Kidney epithelial cell (primary cell): ENCODE results near the gene ASTE1. TPM values are rescaled to one million over a fixed set of nuclear protein-coding genes. Genes with fewer than 3 reads are reported as not detected.

Experiments
- DNase-seq: peaks from one replicate; pipeline ENCODE4 v3.0.0-alpha.2; 2010; ENCODE audit warnings: low read depth
- H3K27me3 ChIP-seq: 2 replicates; pipeline ENCODE4 v1.6.0; 2011; ENCODE audit warnings: low read length; ENCODE audit not compliant: control insufficient read depth, insufficient read depth
- H3K36me3 ChIP-seq: 2 replicates; pipeline ENCODE4 v1.5.1; 2011; ENCODE audit warnings: low read length; ENCODE audit not compliant: control insufficient read depth, insufficient read depth
- H3K4me3 ChIP-seq: 2 replicates; pipeline ENCODE4 v1.5.1; 2011; ENCODE audit warnings: low read depth, mild to moderate bottlenecking, control low read depth, low read length
- CTCF ChIP-seq: IDR thresholded peaks from 2 replicates; pipeline ENCODE4 v1.5.1; 2011; ENCODE audit warnings: mild to moderate bottlenecking, moderate library complexity, low read length, control low read depth, inconsistent platforms; ENCODE audit not compliant: insufficient read depth, poor library complexity, severe bottlenecking
- total RNA-seq: library from RNA; depleted of rRNA; stranded (reverse); fragments of >200 nt; gene quantifications from 2 replicates; pipeline ENCODE4 v1.2.3, GENCODE V29; 2015

ASTE1 gene
- total RNA-seq, 1 donor from 2014 or later: 4.1 TPM

GRCh38 chr3:131020122-131020693, 6.4 kb downstream of the ASTE1 start:
- no peak for DNase-seq
- Histone ChIP-seq H3K36me3 (no peaks in the 10 kb centered on the region), H3K27me3 (no peaks in the 10 kb centered on the region), H3K4me3 (no peak overlapping the region)
- TF ChIP-seq CTCF: no peak

GRCh38 chr3:131018970-131019369, 7.7 kb downstream of the ASTE1 start:
- Histone ChIP-seq H3K36me3 (no peaks in the 10 kb centered on the region), H3K4me3 (no peak overlapping the region), H3K27me3 (no peaks in the 10 kb centered on the region)
- no peak for DNase-seq
- TF ChIP-seq CTCF: no peak

- Histone ChIP-seq H3K27me3 (no peaks in the 10 kb centered on the region), H3K36me3 (no peaks in the 10 kb centered on the region), H3K4me3 (no peak overlapping the region)
- DNase-seq: no peak
- TF ChIP-seq CTCF: no peak
These were observed 16.9 kb downstream of the ASTE1 start for GRCh38 chr3:131009698-131010097.

GRCh38 chr3:131008326-131008725, 18.3 kb downstream of the ASTE1 start:
- no peak for TF ChIP-seq CTCF
- no peak overlapping the region for H3K4me3 ChIP-seq
- DNase-seq: no peak
- H3K27me3 ChIP-seq: no peaks in the 10 kb centered on the region
- H3K36me3 ChIP-seq: no peaks in the 10 kb centered on the region

- no peaks in the 10 kb centered on the region for H3K27me3 ChIP-seq
- TF ChIP-seq CTCF: no peak
- no peak overlapping the region for H3K4me3 ChIP-seq
- DNase-seq: no peak
- no peaks in the 10 kb centered on the region for H3K36me3 ChIP-seq
These were observed 18.8 kb downstream of the ASTE1 start for GRCh38 chr3:131007782-131008181.

- Histone ChIP-seq H3K4me3 (no peak overlapping the region), H3K27me3 (no peaks in the 10 kb centered on the region), H3K36me3 (no peaks in the 10 kb centered on the region)
- no peak for DNase-seq
- TF ChIP-seq CTCF: no peak
These were observed 19.4 kb downstream of the ASTE1 start for GRCh38 chr3:131007256-131007655.
